ENCODE results near the gene GPR156. TPM values are rescaled to one million over a fixed set of nuclear protein-coding genes. Genes with fewer than 3 reads are reported as not detected.

The GPR156 gene
- total RNA-seq, 1 experiment from 2014 or later: not detected

GRCh38 chr3:120140098-120140742 is 144.8 kb downstream of the GPR156 start:
- Histone ChIP-seq H3K27me3 (ENCODE audit: low read length) (no peaks in the 10 kb centered on the region), H3K9ac (ENCODE audit: low read length) (no peak overlapping the region), H2AFZ (ENCODE audit: low read length) (no peak overlapping the region), H4K20me1 (ENCODE audit: insufficient read depth, low read depth, low read length) (no peaks in the 10 kb centered on the region), H3K4me3 (ENCODE audit: low read length) (no peak overlapping the region), H3K36me3 (ENCODE audit: insufficient read depth, low read length) (no peaks in the 10 kb centered on the region), H3K27ac (ENCODE audit: low read length) (no peak overlapping the region), H3K4me2 (ENCODE audit: low read depth, low read length, poor library complexity, severe bottlenecking) (no peak overlapping the region), H3K79me2 (ENCODE audit: low read length) (no peaks in the 10 kb centered on the region), H3K4me1 (ENCODE audit: low read length) (no peaks in the 10 kb centered on the region), H3K9me2 (replicated peaks; ENCODE audit: insufficient read depth, low read length) (no peaks in the 10 kb centered on the region), H3K9me3 (ENCODE audit: low read length) (no peaks in the 10 kb centered on the region)
- DNase-seq: no peak

DNA sequence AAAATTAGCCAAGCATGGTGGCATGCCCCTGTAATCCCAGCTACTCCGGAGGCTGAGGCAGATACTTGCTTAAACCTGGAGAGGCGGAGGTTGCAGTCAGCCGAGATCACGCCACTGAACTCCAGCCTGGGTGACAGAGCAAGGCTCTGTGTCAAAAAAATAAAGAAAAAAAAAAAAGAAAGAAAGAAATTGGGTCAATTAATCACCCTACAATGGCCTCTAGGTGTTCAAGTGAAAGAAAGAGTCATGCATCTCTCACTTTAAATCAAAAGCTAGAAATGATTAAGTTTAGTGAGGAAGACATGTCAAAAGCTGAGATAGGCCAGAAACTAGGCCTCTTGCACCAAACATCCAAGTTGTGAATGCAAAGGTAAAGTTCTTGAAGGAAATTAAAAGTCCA is 145.9 kb downstream of the GPR156 start:
- no peaks in the 10 kb centered on the region for H3K4me1 ChIP-seq (ENCODE audit: low read length)
- no peak overlapping the region for H3K27ac ChIP-seq (ENCODE audit: low read length)
- no peaks in the 10 kb centered on the region for H3K9me3 ChIP-seq (ENCODE audit: low read length)
- no peak for DNase-seq
- no peak overlapping the region for H3K4me3 ChIP-seq (ENCODE audit: low read length)
- no peaks in the 10 kb centered on the region for H3K36me3 ChIP-seq (ENCODE audit: insufficient read depth, low read length)
- H3K9ac ChIP-seq (ENCODE audit: low read length): no peak overlapping the region
- H3K27me3 ChIP-seq (ENCODE audit: low read length): no peaks in the 10 kb centered on the region
- H2AFZ ChIP-seq (ENCODE audit: low read length): no peak overlapping the region
- no peak overlapping the region for H3K4me2 ChIP-seq (ENCODE audit: low read depth, low read length, poor library complexity, severe bottlenecking)
- no peaks in the 10 kb centered on the region for H3K79me2 ChIP-seq (ENCODE audit: low read length)
- no peaks in the 10 kb centered on the region for H4K20me1 ChIP-seq (ENCODE audit: insufficient read depth, low read depth, low read length)
- no peaks in the 10 kb centered on the region for H3K9me2 ChIP-seq (replicated peaks; ENCODE audit: insufficient read depth, low read length)

DNA sequence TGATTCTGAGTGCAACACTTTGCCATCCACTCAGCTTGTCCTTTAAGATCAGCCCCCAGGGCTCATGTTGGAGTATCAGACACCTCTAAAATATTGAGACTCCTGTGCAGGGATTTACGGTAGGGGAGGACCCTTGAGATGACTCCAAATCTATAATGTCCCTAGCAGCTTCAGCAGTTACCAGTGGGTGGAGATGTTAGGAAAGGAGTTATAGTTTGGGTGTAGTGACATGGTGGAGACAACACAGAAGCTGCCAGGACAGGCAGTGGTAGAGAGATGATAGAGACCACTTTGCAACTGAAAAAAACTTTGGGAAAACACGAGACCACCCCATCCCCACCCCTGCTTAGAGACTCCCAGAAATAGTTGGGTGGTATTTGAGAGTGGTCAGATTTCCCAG is 147.5 kb downstream of the GPR156 start:
- no peaks in the 10 kb centered on the region for H3K9me2 ChIP-seq (replicated peaks; ENCODE audit: insufficient read depth, low read length)
- H2AFZ ChIP-seq (ENCODE audit: low read length): no peak overlapping the region
- H4K20me1 ChIP-seq (ENCODE audit: insufficient read depth, low read depth, low read length): no peaks in the 10 kb centered on the region
- H3K4me1 ChIP-seq (ENCODE audit: low read length): no peaks in the 10 kb centered on the region
- H3K36me3 ChIP-seq (ENCODE audit: insufficient read depth, low read length): no peaks in the 10 kb centered on the region
- no peak overlapping the region for H3K9ac ChIP-seq (ENCODE audit: low read length)
- no peak overlapping the region for H3K27ac ChIP-seq (ENCODE audit: low read length)
- DNase-seq: no peak
- H3K79me2 ChIP-seq (ENCODE audit: low read length): no peaks in the 10 kb centered on the region
- no peaks in the 10 kb centered on the region for H3K9me3 ChIP-seq (ENCODE audit: low read length)
- no peaks in the 10 kb centered on the region for H3K27me3 ChIP-seq (ENCODE audit: low read length)
- H3K4me3 ChIP-seq (ENCODE audit: low read length): no peak overlapping the region
- no peak overlapping the region for H3K4me2 ChIP-seq (ENCODE audit: low read depth, low read length, poor library complexity, severe bottlenecking)

- DNase-seq: peak; percentile 38
- Histone ChIP-seq H3K4me3 (ENCODE audit: low read length) (no peak overlapping the region), H3K27ac (ENCODE audit: low read length) (no peak overlapping the region), H3K4me2 (ENCODE audit: low read depth, low read length, poor library complexity, severe bottlenecking) (no peak overlapping the region), H4K20me1 (ENCODE audit: insufficient read depth, low read depth, low read length) (no peaks in the 10 kb centered on the region), H3K79me2 (ENCODE audit: low read length) (no peaks in the 10 kb centered on the region), H3K9me3 (ENCODE audit: low read length) (no peaks in the 10 kb centered on the region), H3K4me1 (ENCODE audit: low read length) (peaks cover 12% of the 10 kb centered on the region), H2AFZ (ENCODE audit: low read length) (no peak overlapping the region), H3K36me3 (ENCODE audit: insufficient read depth, low read length) (no peaks in the 10 kb centered on the region), H3K9me2 (replicated peaks; ENCODE audit: insufficient read depth, low read length) (no peaks in the 10 kb centered on the region), H3K27me3 (ENCODE audit: low read length) (no peaks in the 10 kb centered on the region), H3K9ac (ENCODE audit: low read length) (no peak overlapping the region)
These were observed 154.4 kb downstream of the GPR156 start for GRCh38 chr3:120130656-120131055.

DNA sequence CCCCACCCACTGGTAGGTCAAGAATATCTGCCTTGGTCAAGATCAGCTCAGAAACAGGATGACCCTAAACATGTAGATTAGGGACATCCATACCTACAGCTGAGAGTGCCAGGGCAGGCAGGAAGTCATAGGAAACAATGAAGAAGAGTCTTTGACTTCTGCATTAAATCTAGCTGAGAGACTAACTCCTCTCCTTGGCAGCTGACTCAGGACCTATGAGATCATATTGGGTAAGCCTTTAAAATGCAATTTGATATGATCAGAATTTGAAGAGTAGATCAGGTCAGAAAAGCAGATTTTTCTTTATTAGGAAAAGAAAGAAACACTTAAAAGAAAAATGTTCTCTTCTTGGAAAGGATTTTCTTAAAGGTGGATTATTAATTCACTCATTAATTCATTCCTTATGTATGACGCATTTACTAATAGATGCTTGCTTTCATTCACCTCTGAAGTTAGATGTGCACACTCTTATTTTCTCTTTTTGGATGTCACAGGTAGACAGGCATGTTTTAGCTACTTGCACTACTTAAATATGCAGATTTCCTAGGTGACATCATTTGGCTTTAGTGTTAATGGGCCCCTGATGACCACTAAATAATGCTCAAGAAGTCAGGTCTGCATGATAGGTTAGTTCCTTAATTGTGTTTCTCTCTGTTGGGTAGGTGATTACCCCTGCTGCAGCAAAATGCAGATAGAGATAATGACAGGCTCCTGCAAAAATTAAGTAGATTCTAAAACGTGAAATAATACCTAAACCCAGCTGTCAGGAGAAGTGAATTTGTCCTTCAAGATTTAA is 155.1 kb downstream of the GPR156 start:
- H3K4me1 ChIP-seq (ENCODE audit: low read length): peaks cover 12% of the 10 kb centered on the region
- H4K20me1 ChIP-seq (ENCODE audit: insufficient read depth, low read depth, low read length): no peaks in the 10 kb centered on the region

DNA sequence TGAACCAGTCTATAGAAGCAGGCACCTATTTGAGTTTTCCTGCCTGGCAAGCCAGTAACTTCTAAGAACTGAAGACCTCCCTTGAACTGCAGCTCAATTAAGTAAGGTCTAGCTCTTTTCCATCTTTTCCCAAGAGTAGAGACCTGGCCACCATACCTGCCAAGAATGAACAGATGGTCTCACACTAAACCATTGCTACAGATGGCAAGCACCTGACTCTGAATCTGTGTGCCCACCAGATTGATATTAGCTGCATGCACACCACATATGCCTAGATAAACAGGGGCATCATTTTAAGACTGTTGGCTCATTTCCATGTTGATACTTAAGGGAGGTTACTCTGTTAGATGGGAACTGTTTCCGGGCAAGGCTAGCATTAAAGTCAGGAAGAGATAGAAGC is 156.0 kb downstream of the GPR156 start:
- Histone ChIP-seq H3K9me2 (replicated peaks; ENCODE audit: insufficient read depth, low read length) (no peaks in the 10 kb centered on the region), H3K4me1 (ENCODE audit: low read length) (peaks cover 12% of the 10 kb centered on the region), H2AFZ (ENCODE audit: low read length) (no peak overlapping the region), H3K9me3 (ENCODE audit: low read length) (no peaks in the 10 kb centered on the region), H3K27ac (ENCODE audit: low read length) (no peak overlapping the region), H3K4me3 (ENCODE audit: low read length) (no peak overlapping the region), H3K4me2 (ENCODE audit: low read depth, low read length, poor library complexity, severe bottlenecking) (no peak overlapping the region), H3K27me3 (ENCODE audit: low read length) (no peaks in the 10 kb centered on the region), H3K9ac (ENCODE audit: low read length) (no peak overlapping the region), H3K79me2 (ENCODE audit: low read length) (no peaks in the 10 kb centered on the region), H4K20me1 (ENCODE audit: insufficient read depth, low read depth, low read length) (no peaks in the 10 kb centered on the region), H3K36me3 (ENCODE audit: insufficient read depth, low read length) (no peaks in the 10 kb centered on the region)
- peak; percentile 29 for DNase-seq

More for the DNA sequence above, 155.1 kb downstream of the GPR156 start:
- no peak overlapping the region for H3K4me3 ChIP-seq (ENCODE audit: low read length)
- no peak overlapping the region for H3K27ac ChIP-seq (ENCODE audit: low read length)
- H3K4me2 ChIP-seq (ENCODE audit: low read depth, low read length, poor library complexity, severe bottlenecking): no peak overlapping the region
- H3K79me2 ChIP-seq (ENCODE audit: low read length): no peaks in the 10 kb centered on the region
- H3K9me3 ChIP-seq (ENCODE audit: low read length): no peaks in the 10 kb centered on the region
- DNase-seq: peak; percentile 41
- H3K27me3 ChIP-seq (ENCODE audit: low read length): no peaks in the 10 kb centered on the region
- H3K36me3 ChIP-seq (ENCODE audit: insufficient read depth, low read length): no peaks in the 10 kb centered on the region
- H2AFZ ChIP-seq (ENCODE audit: low read length): no peak overlapping the region
- H3K9me2 ChIP-seq (replicated peaks; ENCODE audit: insufficient read depth, low read length): no peaks in the 10 kb centered on the region
- H3K9ac ChIP-seq (ENCODE audit: low read length): no peak overlapping the region

DNA sequence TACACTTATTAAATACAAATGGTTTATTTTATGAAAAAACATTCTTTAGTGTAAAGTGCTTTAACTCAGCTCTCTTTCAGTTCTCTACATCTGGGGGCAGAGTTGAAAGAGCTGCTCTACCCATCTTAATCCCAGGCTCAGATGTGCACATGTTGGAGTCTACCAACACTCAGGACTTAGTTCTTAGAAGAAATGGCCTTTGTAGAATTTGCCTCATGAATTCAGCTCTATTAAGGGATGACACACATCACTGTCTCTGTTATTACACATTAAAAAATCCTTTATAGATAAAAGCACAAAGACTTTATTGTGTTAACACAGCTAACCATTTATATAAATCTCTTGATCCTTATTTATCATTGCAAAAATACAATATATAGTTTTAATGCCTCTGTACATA is 159.0 kb downstream of the GPR156 start:
- H3K4me3 ChIP-seq (ENCODE audit: low read length): no peak overlapping the region
- no peaks in the 10 kb centered on the region for H3K36me3 ChIP-seq (ENCODE audit: insufficient read depth, low read length)
- DNase-seq: peak; percentile 38
- no peaks in the 10 kb centered on the region for H3K9me3 ChIP-seq (ENCODE audit: low read length)
- no peak overlapping the region for H3K27ac ChIP-seq (ENCODE audit: low read length)
- no peaks in the 10 kb centered on the region for H3K79me2 ChIP-seq (ENCODE audit: low read length)
- H3K9ac ChIP-seq (ENCODE audit: low read length): no peak overlapping the region
- no peak overlapping the region for H2AFZ ChIP-seq (ENCODE audit: low read length)
- no peaks in the 10 kb centered on the region for H3K9me2 ChIP-seq (replicated peaks; ENCODE audit: insufficient read depth, low read length)
- no peaks in the 10 kb centered on the region for H3K27me3 ChIP-seq (ENCODE audit: low read length)
- H3K4me1 ChIP-seq (ENCODE audit: low read length): peaks cover 10% of the 10 kb centered on the region
- H4K20me1 ChIP-seq (ENCODE audit: insufficient read depth, low read depth, low read length): no peaks in the 10 kb centered on the region
- H3K4me2 ChIP-seq (ENCODE audit: low read depth, low read length, poor library complexity, severe bottlenecking): no peak overlapping the region

DNA sequence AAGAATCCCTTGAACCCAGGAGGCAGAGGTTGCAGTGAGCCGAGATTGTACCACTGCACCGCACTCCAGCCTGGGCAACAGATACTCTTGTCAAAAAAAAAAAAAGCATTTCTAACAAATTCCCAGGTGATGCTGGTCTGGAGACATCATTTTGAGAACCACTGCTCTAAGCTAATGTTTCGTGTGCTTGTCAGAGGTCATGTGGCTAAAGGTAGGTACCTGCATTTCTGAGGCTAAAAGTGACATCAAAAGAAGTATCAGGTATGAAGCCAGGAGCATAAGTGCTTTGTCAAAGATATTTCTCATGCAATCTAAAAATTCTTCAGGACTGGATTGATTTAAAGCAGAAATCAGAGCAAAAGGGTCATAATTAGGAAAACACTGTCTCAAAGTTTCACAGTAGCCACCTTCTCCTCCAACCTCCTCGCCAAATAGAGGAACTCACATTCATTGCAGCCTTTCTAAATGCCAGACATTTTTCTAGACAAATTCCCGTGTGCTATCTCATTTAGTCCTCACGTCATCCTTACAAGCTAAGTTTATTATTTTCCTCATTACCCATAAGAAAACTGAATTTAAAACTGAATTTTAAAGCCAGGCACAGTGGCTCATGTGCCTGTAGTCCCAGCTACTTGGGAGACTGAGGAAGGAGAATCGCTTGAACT is 165.0 kb downstream of the GPR156 start:
- Histone ChIP-seq H3K36me3 (ENCODE audit: insufficient read depth, low read length) (no peaks in the 10 kb centered on the region), H2AFZ (ENCODE audit: low read length) (no peak overlapping the region), H3K27me3 (ENCODE audit: low read length) (no peaks in the 10 kb centered on the region), H3K4me1 (ENCODE audit: low read length) (no peaks in the 10 kb centered on the region), H4K20me1 (ENCODE audit: insufficient read depth, low read depth, low read length) (no peaks in the 10 kb centered on the region), H3K9ac (ENCODE audit: low read length) (no peak overlapping the region), H3K79me2 (ENCODE audit: low read length) (no peaks in the 10 kb centered on the region), H3K27ac (ENCODE audit: low read length) (no peak overlapping the region), H3K9me2 (replicated peaks; ENCODE audit: insufficient read depth, low read length) (no peaks in the 10 kb centered on the region), H3K9me3 (ENCODE audit: low read length) (no peaks in the 10 kb centered on the region), H3K4me2 (ENCODE audit: low read depth, low read length, poor library complexity, severe bottlenecking) (no peak overlapping the region), H3K4me3 (ENCODE audit: low read length) (no peak overlapping the region)
- DNase-seq: no peak
